Astrocyte (in vitro differentiated cells and primary cell): ENCODE data around the gene EPHB1.

Source experiments
- CTCF ChIP-seq: IDR thresholded peaks from 2 replicates; pipeline ENCODE4 v1.5.1; 2011; ENCODE audit warnings: low read depth, mild to moderate bottlenecking, inconsistent platforms, low read length, moderate library complexity; ENCODE audit not compliant: insufficient read depth
- EZH2 ChIP-seq: IDR thresholded peaks from 2 replicates; pipeline ENCODE4 v1.6.1; 2012; ENCODE audit warnings: mild to moderate bottlenecking, low read length, inconsistent platforms; ENCODE audit not compliant: insufficient read depth

GRCh38 chr3:134932035-134932434 lies 137.0 kb downstream of the EPHB1 start:
- TF ChIP-seq CTCF (no peak), EZH2 (no peak)
